ENCODE results near the gene LARGE1.

GRCh38 chr22:33906954-33907353, 13.3 kb downstream of the LARGE1 start:
- TF ChIP-seq CTCF (IDR thresholded peaks at IDR 0.05) (no peak), POLR2A (IDR thresholded peaks at IDR 0.05) (no peak), POLR2AphosphoS5 (IDR thresholded peaks at IDR 0.05) (no peak)
